Endothelial cell of umbilical vein (primary cell): Measurements from ENCODE around the gene TBC1D7. TPM values are rescaled to one million over a fixed set of nuclear protein-coding genes. Genes with fewer than 3 reads are reported as not detected.

Experiments
- BruUV-seq: library from RNA; stranded (reverse); fragments of 400-500 nt; replicated peaks from 2 replicates; lab custom pipeline; 2021; lab: Mats Ljungman, UMichigan
- CTCF ChIA-PET: fragments of 300-600, 350-600 bp; sonication (Branson Sonifier 250); formaldehyde crosslinking; loops from one replicate; lab custom pipeline; 2021; ENCODE audit warnings: antibody characterized with exemption, inconsistent platforms; lab: Charles Lee
- POLR2A ChIA-PET: fragments of 300-600, 350-600 bp; sonication (Branson Sonifier 250); formaldehyde crosslinking; loops from one replicate; lab custom pipeline; 2021; ENCODE audit warnings: antibody characterized with exemption, inconsistent platforms; lab: Charles Lee
- DNase-seq: peaks from one replicate; pipeline ENCODE4 v3.0.0-alpha.2; 2011; ENCODE audit warnings: low read depth, low spot score
- FAIRE-seq: peaks from 2 replicates; lab custom pipeline; 2011; peaks lifted over from hg19 to GRCh38; lab: Jason Lieb, UNC
- H2AFZ ChIP-seq: 2 replicates; pipeline ENCODE4 v1.6.0; 2012; ENCODE audit warnings: low read depth, low read length, control low read depth, inconsistent platforms
- H3K27ac ChIP-seq: 2 replicates; pipeline ENCODE4 v1.5.1; 2011; ENCODE audit warnings: low read depth, mild to moderate bottlenecking, control low read depth, low read length, moderate library complexity; ENCODE audit not compliant: insufficient read depth
- H3K27me3 ChIP-seq, 2 experiments: 2 replicates each; pipeline versions ENCODE4 v1.6.0 to v1.6.1; 2011; ENCODE audit warnings: low read length in 2 of 2, mixed read lengths in 1 of 2; ENCODE audit not compliant: control insufficient read depth in 2 of 2, insufficient read depth in 2 of 2
- H3K36me3 ChIP-seq, 2 experiments: 2 replicates in 1 of 2; 3 replicates in 1 of 2; pipeline ENCODE4 v1.5.1; 2011; ENCODE audit warnings: low read length in 2 of 2, mild to moderate bottlenecking in 1 of 2, moderate library complexity in 1 of 2; ENCODE audit not compliant: control insufficient read depth in 2 of 2, insufficient read depth in 2 of 2; ENCODE audit errors: extremely low read depth in 1 of 2
- H3K4me1 ChIP-seq: 3 replicates; pipeline ENCODE4 v1.5.1; 2011; ENCODE audit warnings: mild to moderate bottlenecking, low read length; ENCODE audit not compliant: control insufficient read depth, insufficient read depth; ENCODE audit errors: extremely low read depth
- H3K4me2 ChIP-seq: 2 replicates; pipeline ENCODE4 v1.6.1; 2011; ENCODE audit warnings: low read length, control low read depth, mixed read lengths; ENCODE audit not compliant: insufficient read depth
- H3K4me3 ChIP-seq, 3 experiments: fragments of 200-600 bp in 1 of 3; sonication (generic), shearing (Covaris generic) in 1 of 3; replicated peaks in 1 of 3; 2 replicates each; pipeline ENCODE4 v1.5.1; 2011 to 2016; ENCODE audit warnings: control low read depth in 3 of 3, low read length in 3 of 3, mild to moderate bottlenecking in 2 of 3, inconsistent platforms in 1 of 3, low read depth in 1 of 3, moderate library complexity in 1 of 3; ENCODE audit not compliant: insufficient read depth in 1 of 3
- H3K79me2 ChIP-seq: 2 replicates; pipeline ENCODE4 v1.6.0; 2012; ENCODE audit warnings: low read length, inconsistent platforms; ENCODE audit not compliant: control insufficient read depth, insufficient read depth
- H3K9ac ChIP-seq: replicated peaks from 2 replicates; pipeline ENCODE3; 2011; ENCODE audit warnings: low read length, control low read depth; ENCODE audit not compliant: insufficient read depth; ENCODE audit errors: extremely low read depth
- H3K9me1 ChIP-seq: replicated peaks from 3 replicates; pipeline ENCODE4 v1.6.0; 2011; ENCODE audit warnings: mild to moderate bottlenecking, low read length; ENCODE audit not compliant: control insufficient read depth, insufficient read depth; ENCODE audit errors: extremely low read depth
- H3K9me3 ChIP-seq: replicated peaks from 2 replicates; pipeline ENCODE4 v1.5.1; 2012; ENCODE audit warnings: low read length, inconsistent platforms; ENCODE audit not compliant: control insufficient read depth, insufficient read depth
- H4K20me1 ChIP-seq: replicated peaks from 2 replicates; pipeline ENCODE3; 2011; ENCODE audit warnings: mild to moderate bottlenecking, low read length; ENCODE audit not compliant: control insufficient read depth, insufficient read depth; ENCODE audit errors: extremely low read depth
- CTCF ChIP-seq, 2 donors: IDR thresholded peaks; 1 replicate in 1 of 2; 2 replicates in 1 of 2; pipeline ENCODE4 v1.5.1; 2011; ENCODE audit warnings: low read length in 2 of 2, mild to moderate bottlenecking in 2 of 2, moderate library complexity in 2 of 2, control low read depth in 1 of 2, inconsistent platforms in 1 of 2, low read depth in 1 of 2; ENCODE audit not compliant: insufficient read depth in 1 of 2; ENCODE audit errors: extremely low read depth in 1 of 2
- EZH2 ChIP-seq: IDR thresholded peaks from 2 replicates; pipeline ENCODE4 v1.6.1; 2012; ENCODE audit warnings: borderline replicate concordance, low read depth, mild to moderate bottlenecking, moderate library complexity, low read length, inconsistent platforms; ENCODE audit not compliant: severe bottlenecking
- FOS ChIP-seq: IDR thresholded peaks from 2 replicates; pipeline ENCODE4 v1.6.1; 2011; ENCODE audit warnings: mild to moderate bottlenecking, low read length, moderate library complexity, borderline replicate concordance; ENCODE audit not compliant: insufficient read depth
- JUN ChIP-seq: IDR thresholded peaks from 2 replicates; pipeline ENCODE4 v1.6.1; 2011; ENCODE audit warnings: borderline replicate concordance, low read depth; ENCODE audit not compliant: insufficient read length, insufficient read depth
- POLR2AphosphoS5 ChIP-seq: IDR thresholded peaks from 2 replicates; pipeline ENCODE4 v1.6.1; 2012; ENCODE audit warnings: low read depth, mild to moderate bottlenecking, control low read depth, low read length, moderate library complexity; ENCODE audit not compliant: insufficient read depth
- dilution Hi-C: fragments of 300-500 bp; cut with MboI; formaldehyde crosslinking; loops from one replicate; pipeline ENCODE4 v1.15.0; 2019; ENCODE audit warnings: low sequenced_read_pairs; ENCODE audit not compliant: extremely low pct_ligation_motif_present
- intact Hi-C: fragments of 100-400 bp; cut with micrococcal nuclease; formaldehyde crosslinking; loops from one replicate; pipeline ENCODE4 v1.10.0; 2022
- polyA plus RNA-seq, 4 experiments: library from polyadenylated mRNA; depleted of rRNA in 3 of 4; stranded (reverse) in 3 of 4; unstranded in 1 of 4; fragments of >200 nt; gene quantifications; 2 replicates each; pipeline versions ENCODE4 v1.2.1 to v1.2.3, GENCODE V29; 2011 to 2012; ENCODE audit warnings: missing spikeins in 1 of 4
- total RNA-seq: library from RNA; stranded (reverse); gene quantifications from 2 replicates; pipeline ENCODE4 v1.2.3, GENCODE V29; 2021

The TBC1D7 gene
- total and polyA plus RNA-seq, 2 donors (not counting 3 experiments of a cell fraction or from before 2014, with no cell fraction given), result 26.6 to 28.1 TPM

GRCh38 chr6:13299918-13300317 is 28.4 kb downstream of the TBC1D7 start:
- CTCF ChIA-PET, result interaction anchor here (1.2 to 1.4 kb wide), 2 partner anchors 11 to 105 kb away, joined by 3 to 5 read pairs; no protein-coding TSS in a partner anchor
- Histone ChIP-seq H3K36me3 (peaks cover 0 to 4% of the 10 kb centered on the region in 2 experiments), H3K27me3 (no peaks in the 10 kb centered on the region), H3K27ac (no peak overlapping the region), H3K9me3 (no peaks in the 10 kb centered on the region), H3K9me1 (no peaks in the 10 kb centered on the region), H3K4me2 (no peak overlapping the region), H3K79me2 (no peaks in the 10 kb centered on the region), H3K9ac (no peak overlapping the region), H3K4me1 (peaks cover 25% of the 10 kb centered on the region), H2AFZ (no peak overlapping the region), H4K20me1 (no peaks in the 10 kb centered on the region), H3K4me3 (no peak overlapping the region)
- DNase-seq (no peak), FAIRE-seq (no peak)
- intact Hi-C loops (loop anchor here (10.0 kb wide), 3 partner anchors 385 to 665 kb away; partner anchors contain the start of gene RANBP9), dilution Hi-C loops (no loop called here)
- POLR2A ChIA-PET, result no interaction called here
- TF ChIP-seq EZH2, result no peak
- no TSS peak for BruUV-seq

- Histone ChIP-seq H2AFZ (no peak overlapping the region), H3K27ac (no peak overlapping the region), H3K4me3 (no peak overlapping the region), H3K9ac (no peak overlapping the region), H3K9me1 (no peaks in the 10 kb centered on the region), H3K4me1 (peaks cover 24% of the 10 kb centered on the region), H3K9me3 (no peaks in the 10 kb centered on the region), H4K20me1 (no peaks in the 10 kb centered on the region), H3K79me2 (no peaks in the 10 kb centered on the region), H3K36me3 (peaks cover 0 to 6% of the 10 kb centered on the region in 2 experiments), H3K27me3 (no peaks in the 10 kb centered on the region), H3K4me2 (no peak overlapping the region)
- no peak for TF ChIP-seq JUN
- no peak for TF ChIP-seq POLR2AphosphoS5
- no peak for TF ChIP-seq CTCF (IDR thresholded peaks at IDR 0.05; ENCODE audit: extremely low read depth in 1 of 2, insufficient read depth in 1 of 2, low read depth in 1 of 2, low read length in 2 of 2)
- no peak for TF ChIP-seq EZH2
- TF ChIP-seq FOS, result no peak
- DNase-seq (no peak), FAIRE-seq (no peak)
- ChIA-PET CTCF (interaction anchor here (1.2 to 1.4 kb wide), 2 partner anchors 11 to 104 kb away, joined by 3 to 5 read pairs; no protein-coding TSS in a partner anchor), POLR2A (interaction anchor here (0.6 kb wide), 1 partner anchor 342 kb away, joined by 3 read pairs; no protein-coding TSS in a partner anchor)
- intact Hi-C loops, result no loop called here
- dilution Hi-C loops, result no loop called here
- no TSS peak for BruUV-seq
Observed at GRCh38 chr6:13299403-13299821, 28.9 kb downstream of the TBC1D7 start.
